Stimulated activated naive CD4-positive, alpha-beta T cell (primary cell): ENCODE results near the gene SRGAP1.

Source experiments
- DNase-seq, 6 experiments: peaks; one replicate each; lab custom pipeline; 2025; lab: John Stamatoyannopoulos, UW

SRGAP1 gene

DNA sequence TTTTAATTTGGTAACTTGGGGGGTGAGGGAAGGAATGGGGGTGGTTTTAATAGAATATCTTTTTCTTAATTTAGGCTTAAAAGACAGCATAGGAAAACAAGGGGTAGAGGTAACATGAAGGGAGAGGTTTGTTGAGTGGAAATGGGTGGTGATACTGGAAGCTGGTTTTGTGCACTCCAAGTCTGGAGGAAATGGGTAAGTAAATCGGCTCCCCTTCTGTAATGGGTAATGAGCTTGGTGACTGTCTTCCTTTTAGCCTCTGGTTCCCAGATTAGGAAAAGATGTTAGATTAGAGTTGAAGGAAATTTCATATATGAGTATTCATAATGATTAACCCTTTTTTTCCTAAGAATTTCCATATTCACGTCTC is 122.1 kb downstream of the SRGAP1 start:
- DNase-seq, result no peak

DNA sequence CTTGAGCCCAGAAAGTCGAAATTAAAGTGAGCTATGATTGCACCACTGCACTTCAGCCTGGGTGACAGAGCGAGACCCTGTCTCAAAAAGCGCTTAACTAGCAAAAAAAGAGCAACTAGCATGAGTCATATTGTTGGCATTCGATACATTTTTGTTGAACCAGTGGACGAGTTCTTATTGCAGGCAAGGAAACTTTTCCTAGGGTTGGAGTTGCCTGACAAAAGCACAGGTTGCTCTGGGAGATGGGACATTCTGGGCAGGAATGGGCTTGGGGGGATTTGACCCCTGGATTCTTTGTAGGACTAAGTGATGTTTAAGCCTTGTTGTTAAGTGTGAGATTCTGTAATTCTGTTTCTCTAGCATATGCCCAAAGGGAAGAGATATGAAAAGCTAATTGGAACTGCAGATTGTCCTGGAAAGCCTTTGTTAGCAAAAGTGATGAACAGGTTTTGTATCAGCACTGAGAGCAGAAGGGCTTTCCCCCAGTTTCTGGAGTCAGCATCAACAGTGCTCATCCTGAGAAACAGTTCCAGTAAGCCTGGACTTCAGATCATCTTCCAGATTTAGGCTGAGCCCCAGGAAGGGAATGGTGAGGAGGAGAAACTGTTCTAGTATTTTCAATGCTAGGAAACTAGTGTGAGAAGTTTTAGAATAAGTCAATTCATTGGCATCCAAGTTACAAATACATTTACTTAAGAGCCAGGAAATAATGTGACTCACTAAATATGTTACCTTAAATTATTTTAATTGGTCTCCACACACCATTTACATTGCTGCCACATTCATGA is 123.1 kb downstream of the SRGAP1 start:
- DNase-seq, result no peak

DNA sequence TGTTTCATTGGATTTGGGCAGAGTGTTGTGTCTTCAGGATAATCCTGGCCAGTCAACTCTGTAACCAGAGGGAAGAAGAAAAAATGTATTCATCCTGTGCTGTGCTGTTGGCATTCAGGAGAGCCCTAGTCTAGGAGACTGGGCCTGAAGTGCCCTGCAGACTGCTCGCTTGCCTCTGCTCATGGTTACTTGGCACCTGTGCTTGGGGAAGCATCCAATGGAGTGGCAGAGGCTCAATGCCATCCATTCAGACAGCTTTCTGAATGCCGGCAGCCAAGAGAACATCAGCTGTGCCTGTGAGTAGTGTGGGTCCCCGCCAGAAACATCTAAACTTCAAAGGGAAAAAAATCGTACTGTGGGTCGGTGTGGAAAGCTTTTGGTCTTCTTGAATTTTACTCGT is 124.2 kb downstream of the SRGAP1 start:
- no peak for DNase-seq

DNA sequence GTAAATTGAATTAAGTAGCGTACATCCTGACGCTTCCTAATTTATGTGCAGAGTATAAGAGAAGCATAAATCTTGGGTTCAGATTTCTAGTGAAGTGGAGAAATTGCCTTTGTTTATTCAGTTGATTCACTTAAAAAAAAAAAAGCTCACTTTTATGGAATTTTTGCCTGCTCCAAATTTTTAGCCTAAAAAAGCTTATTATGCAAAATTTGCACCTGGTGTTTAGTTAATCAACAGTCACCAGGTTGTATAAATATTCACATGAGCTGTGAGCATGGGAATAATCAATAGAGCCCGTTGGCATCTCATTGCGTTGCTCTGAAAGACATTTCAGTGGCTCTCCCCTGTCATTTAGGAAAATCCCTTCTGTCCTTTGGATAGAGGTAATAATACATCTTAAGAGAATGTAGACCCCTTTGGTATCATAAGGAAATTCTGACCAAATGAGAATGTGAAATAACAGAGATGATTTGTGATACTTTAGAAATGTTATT is 132.4 kb downstream of the SRGAP1 start:
- DNase-seq, result no peak

- DNase-seq, result no peak
Measured at GRCh38 chr12:63977441-63977840, 132.9 kb downstream of the SRGAP1 start.

DNA sequence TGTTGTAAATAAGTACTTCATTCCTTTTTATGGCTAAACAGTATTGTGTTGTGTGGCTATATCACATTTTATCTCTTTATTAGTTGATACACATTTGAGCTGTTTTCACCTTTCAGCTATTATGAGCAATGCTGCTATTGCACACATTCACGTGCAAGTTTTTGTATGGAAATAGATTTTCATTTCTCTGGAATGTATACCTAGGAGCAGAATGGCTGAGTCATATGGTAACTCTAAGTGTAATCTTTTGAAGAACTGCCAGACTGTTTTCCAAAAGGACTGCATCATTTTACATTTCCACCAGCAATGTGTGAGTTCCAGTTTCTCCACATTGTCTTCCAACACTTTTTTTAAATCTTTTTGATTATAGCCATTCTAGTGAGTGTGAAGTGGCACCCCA is 134.0 kb downstream of the SRGAP1 start:
- no peak for DNase-seq

GRCh38 chr12:63980211-63980610 is 135.7 kb downstream of the SRGAP1 start:
- DNase-seq, result no peak

DNA sequence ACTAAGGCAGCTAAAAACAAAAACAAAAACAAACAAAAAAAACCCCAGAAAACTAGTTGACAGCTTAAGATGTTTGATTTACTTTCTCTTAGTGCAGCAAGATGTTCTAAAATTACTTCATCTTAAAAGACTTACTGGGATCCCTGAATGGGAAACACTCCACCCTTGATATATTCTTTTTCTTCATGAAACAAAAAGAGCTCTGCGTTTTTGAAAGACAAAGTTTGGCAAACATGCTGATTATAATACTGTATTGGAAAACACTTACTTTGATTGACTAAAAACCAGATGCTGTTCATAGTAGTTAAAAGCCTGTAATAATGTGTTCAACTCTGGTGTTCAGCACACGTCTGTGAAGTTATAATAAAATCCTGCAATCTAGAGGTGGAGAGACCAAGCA is 136.8 kb downstream of the SRGAP1 start:
- DNase-seq, result no peak

- no peak for DNase-seq
Measured at GRCh38 chr12:63982604-63983295, 138.2 kb downstream of the SRGAP1 start.

DNA sequence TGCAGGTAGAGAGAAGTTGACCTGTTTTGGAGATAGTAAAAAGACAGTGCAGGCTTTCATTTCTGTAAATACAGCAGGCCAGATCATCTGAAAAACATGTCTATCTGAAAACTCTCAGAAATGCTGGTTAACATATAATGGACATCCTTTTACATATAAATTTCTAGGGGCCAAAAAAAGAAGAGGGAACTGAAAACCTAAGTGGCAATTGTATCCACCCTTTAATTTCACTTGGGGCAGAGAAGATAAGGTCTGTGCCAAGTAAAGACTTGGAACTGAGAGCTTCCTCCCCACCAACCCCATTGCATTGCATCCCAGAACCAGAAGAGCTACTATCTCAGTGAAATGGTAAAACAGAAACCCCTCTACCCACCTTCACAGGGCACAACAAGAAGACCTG is 141.0 kb downstream of the SRGAP1 start:
- DNase-seq, result no peak

DNA sequence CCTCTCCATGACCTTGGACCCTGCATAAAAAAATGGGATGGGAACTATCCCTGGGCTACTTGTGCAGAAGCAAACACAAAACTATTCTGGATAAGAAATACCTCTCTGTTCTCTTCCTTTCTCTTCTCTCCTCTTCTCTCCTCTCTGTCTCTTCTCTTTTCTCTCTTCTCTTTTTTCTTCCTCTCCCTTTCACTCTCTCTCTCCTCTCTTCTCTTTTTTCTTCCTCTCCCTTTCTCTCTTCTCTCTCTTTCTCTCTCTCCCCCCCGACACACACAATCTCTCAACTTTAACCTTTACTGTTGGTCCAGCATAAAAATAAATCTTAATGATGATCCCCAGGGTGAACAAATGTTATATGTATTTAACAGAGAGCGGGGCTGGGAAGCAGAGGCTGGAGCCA is 141.4 kb downstream of the SRGAP1 start:
- DNase-seq, result no peak

DNA sequence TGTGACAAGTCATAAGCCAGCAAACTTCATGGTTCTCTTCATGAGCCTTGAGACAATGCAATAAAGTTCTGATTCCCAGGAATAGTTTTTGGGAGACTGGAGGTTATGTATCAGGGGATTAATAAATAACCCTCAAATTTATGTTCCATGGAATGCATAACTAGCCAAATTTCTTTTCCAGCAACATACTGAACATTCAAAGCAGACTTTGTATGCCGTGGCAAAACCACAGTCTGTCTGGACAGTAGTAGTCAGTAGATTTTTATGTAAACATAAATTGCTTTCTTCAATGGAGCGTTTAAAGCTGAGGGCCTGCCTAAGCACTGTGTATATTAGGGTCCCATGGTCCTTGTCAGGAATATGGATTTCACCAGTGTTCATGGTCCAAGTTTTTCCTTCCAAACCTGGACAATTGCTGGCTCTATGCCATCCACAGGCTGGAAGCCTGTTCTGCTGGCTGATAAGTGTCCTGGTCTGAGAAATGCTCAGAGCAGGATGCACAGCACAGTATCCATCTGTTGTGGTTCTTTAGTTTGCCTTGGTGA is 144.9 kb downstream of the SRGAP1 start:
- DNase-seq, result no peak

DNA sequence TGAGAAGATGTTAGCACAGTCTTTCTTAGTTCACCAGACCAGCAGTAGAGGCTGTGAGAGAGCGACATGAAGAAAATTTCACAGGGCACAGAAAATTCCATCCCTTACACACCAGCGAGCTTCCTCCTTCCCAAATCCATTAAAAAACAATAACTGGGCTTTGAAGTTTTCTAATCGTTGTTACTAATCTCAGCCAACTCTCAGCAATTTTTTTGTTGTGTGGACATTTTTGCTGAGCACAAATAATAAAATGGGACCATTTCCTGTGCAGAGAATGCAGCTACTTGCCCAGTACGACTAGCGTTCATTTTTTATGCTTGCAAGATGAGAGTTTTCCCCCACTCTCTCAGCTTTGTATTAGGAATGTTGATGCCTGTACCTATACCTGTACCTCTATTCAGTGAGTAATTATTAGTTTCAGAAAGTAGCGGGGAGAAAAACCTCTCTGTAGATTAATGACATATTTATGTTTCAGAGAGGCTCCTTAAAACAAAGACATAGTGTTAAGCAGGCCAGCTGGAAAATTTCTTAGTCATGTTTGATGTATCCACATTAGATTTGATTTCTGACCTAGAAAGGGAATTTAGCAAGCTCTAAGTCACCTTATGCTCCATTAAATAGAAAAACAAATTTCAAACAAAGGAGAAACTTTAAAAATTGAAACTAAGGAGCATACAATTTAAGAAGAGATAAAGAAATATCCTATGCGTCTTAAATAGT is 146.5 kb downstream of the SRGAP1 start:
- no peak for DNase-seq

- no peak for DNase-seq
Measured at GRCh38 chr12:63994704-63995103, 150.2 kb downstream of the SRGAP1 start.

GRCh38 chr12:63995512-63995911 is 151.0 kb downstream of the SRGAP1 start:
- no peak for DNase-seq

- DNase-seq, result no peak
Measured at GRCh38 chr12:63996556-63996955, 152.1 kb downstream of the SRGAP1 start.

DNA sequence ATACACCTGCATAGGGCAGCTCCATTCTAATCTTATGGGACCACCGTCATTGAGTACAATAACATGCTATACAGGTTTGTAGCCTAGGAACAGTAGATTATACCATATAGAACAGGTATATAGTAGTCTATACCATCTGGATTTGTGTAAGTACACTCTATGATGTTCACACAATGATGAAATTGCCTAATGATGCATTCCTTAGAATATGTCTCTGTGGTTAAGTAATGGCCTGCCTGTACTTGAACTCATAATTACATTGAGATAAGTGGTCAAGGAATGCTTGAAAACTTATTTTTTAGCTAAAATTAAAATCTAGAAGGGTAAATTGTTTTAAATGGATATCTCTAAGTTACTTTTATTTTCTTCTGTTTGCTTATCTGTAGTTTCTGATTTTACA is 152.7 kb downstream of the SRGAP1 start:
- DNase-seq, result no peak

GRCh38 chr12:63998584-63998983 is 154.1 kb downstream of the SRGAP1 start:
- DNase-seq, result no peak

DNA sequence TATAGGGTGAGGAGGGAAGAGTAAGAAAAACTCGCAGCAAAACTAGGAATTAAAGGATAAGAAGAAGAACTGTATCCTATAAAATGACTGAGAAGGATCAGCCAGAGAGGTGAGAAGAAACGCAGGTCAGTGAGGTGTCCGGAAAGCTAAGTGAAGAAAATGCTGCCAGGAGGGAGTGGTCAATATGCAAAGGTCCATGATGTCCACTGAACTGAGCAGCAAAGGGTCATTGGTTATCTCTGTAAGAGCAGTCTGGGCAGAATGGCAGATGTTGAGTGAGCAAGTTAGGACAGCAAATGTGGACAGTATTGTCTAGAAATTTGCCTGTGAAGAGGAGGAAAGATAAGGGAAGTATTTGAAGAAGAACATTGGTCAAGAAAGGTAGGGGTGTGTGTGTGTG is 155.4 kb downstream of the SRGAP1 start:
- no peak for DNase-seq

DNA sequence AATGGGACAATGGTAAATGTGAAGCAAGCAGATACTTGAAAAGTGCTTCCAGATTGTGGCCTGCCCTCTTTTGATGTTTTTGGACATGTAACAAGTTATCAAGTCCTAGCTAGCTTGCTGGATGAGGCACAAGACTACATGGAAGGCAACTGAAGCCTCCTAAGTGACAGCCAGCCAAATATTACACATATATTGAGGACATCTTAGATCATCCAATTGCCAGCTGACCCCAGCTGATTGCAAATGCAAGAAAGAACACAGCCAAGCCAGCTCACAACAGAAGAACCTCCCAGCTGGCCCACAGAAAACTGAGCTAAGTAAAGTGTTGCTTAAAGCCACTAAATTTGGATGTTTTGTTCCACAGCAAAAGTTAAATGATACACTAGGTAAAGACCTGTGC is 156.9 kb downstream of the SRGAP1 start:
- no peak for DNase-seq

DNA sequence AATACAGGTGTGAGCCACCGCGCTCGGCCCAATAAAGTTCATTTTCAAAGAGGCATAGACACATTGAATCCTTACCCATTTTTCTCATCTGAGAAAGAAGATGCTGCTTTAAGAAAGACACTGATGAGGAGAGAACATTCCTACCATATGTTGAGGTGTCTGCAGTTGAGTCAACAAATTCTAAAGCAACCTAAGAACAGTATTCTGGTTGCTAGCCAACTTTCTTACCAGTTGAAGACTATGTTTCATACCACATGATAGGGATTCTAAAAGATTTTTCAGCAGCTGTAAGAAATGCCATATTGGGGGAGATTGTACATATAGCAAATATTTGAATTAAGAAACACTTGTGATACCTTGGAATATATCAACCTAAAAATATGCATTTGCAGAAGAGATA is 160.1 kb downstream of the SRGAP1 start:
- DNase-seq, result no peak

DNA sequence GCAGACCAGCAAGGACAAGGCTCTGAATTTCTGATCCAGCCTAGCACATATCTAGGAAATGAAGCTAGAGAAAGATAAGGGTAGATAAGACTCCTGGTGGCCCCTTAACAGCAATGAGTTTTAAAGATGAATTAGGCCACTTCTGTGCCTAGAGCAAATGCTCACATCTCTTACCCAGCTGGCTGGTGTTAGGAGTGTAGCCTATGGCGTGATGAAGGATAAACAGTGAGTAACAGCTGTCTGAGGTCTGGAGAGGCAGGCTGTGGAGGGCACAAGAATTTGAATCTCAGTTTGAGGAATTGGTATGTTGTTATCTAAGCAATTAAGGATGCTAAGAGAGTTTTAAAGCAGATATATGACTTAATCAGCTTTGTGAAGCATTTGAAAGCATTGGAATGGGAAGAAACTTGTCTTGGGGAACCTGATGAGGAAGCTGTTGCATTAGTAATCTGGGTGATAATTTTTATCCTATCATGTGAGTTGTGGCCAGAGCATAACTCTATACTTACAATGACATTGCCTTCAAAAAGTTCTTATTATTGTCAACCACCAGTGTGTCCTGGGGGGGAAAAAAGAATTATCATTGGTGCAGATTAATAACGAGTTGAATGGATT is 161.8 kb downstream of the SRGAP1 start:
- DNase-seq, result no peak
